K562 (cell line): ENCODE results near the gene DYRK4.

Experiments used
- ATF1 ChIP-seq, 2 experiments: fragments of 450-650 bp in 1 of 2; IDR thresholded peaks; 2 replicates each; pipeline ENCODE4 v1.6.1; 2016; ENCODE audit warnings: missing compliant biosample characterization in 1 of 2, missing genetic modification characterization in 1 of 2
- ATF6 ChIP-seq: sonication (generic); formaldehyde crosslinking; IDR thresholded peaks from 2 replicates; pipeline ENCODE4 v1.4.0; 2020; ENCODE audit warnings: mild to moderate bottlenecking, missing genetic modification reagents
- GABPB1 ChIP-seq: sonication (generic); formaldehyde crosslinking; IDR thresholded peaks from 2 replicates; pipeline ENCODE4 v1.8.0; 2022; ENCODE audit warnings: mild to moderate bottlenecking, missing genetic modification reagents
- POLR2A ChIP-seq: fragments of 450-650 bp; conservative IDR thresholded peaks from 2 replicates; pipeline ENCODE4 v1.6.1; 2016
- RCOR1 ChIP-seq, 2 experiments: IDR thresholded peaks; 2 replicates each; pipeline ENCODE4 v1.6.1; 2012; ENCODE audit warnings: low read depth in 2 of 2, low read length in 2 of 2, borderline replicate concordance in 1 of 2, improper control_type of control experiment in 1 of 2

GRCh38 chr12:4562034-4562657 is at the start of gene DYRK4:
- TF ChIP-seq POLR2A, result peak; percentile 43; the same call in 1 of the 2 replicates
- no peak for TF ChIP-seq ATF1 (CRISPR knock-in tag; IDR thresholded peaks at IDR 0.05)
- TF ChIP-seq ATF1 (tag; IDR thresholded peaks at IDR 0.05), result no peak
- no peak for TF ChIP-seq GABPB1
- TF ChIP-seq RCOR1 (IDR thresholded peaks at IDR 0.05; ENCODE audit: borderline replicate concordance in 1 of 2, low read depth in 2 of 2, low read length in 2 of 2), result no peak
- no peak for TF ChIP-seq ATF6
